OCI-LY7 (cell line): ENCODE measurements around the gene C1orf141. TPM values are rescaled to one million over a fixed set of nuclear protein-coding genes. Genes with fewer than 3 reads are reported as not detected.

Source experiments
- BruUV-seq: library from RNA; stranded (reverse); fragments of 400-500 nt; replicated peaks from 2 replicates; lab custom pipeline; 2021; lab: Mats Ljungman, UMichigan
- CTCF ChIA-PET: fragments of 300-600 bp; sonication (Branson Sonifier 250); formaldehyde crosslinking; loops from one replicate; lab custom pipeline; 2022; ENCODE audit warnings: antibody characterized with exemption; ENCODE audit not compliant: unreplicated experiment; lab: Charles Lee
- POLR2A ChIA-PET: fragments of 300-600 bp; sonication (Branson Sonifier 250); formaldehyde crosslinking; loops from one replicate; lab custom pipeline; 2022; ENCODE audit warnings: antibody characterized with exemption; lab: Charles Lee
- DNase-seq: peaks from one replicate; pipeline ENCODE4 v3.0.0-alpha.2; 2015; ENCODE audit warnings: low spot score
- H2AFZ ChIP-seq: fragments of 200-600 bp; sonication (generic), shearing (Covaris generic); 2 replicates; pipeline ENCODE4 v1.6.1; 2014; ENCODE audit warnings: mild to moderate bottlenecking, antibody characterized with exemption, low read length, moderate library complexity
- H3K27ac ChIP-seq: fragments of 200-600 bp; sonication (generic); 2 replicates; pipeline ENCODE4 v1.5.1; 2014; ENCODE audit warnings: mixed run types, low read depth, mild to moderate bottlenecking, moderate library complexity, low read length, inconsistent platforms; ENCODE audit not compliant: poor library complexity, severe bottlenecking
- H3K36me3 ChIP-seq: fragments of 200-600 bp; sonication (generic); 2 replicates; pipeline ENCODE4 v1.6.1; 2014; ENCODE audit warnings: mild to moderate bottlenecking, antibody characterized with exemption, low read length, moderate library complexity, mixed read lengths; ENCODE audit not compliant: insufficient read depth
- H3K4me1 ChIP-seq: fragments of 200-600 bp; sonication (generic); 2 replicates; pipeline ENCODE4 v1.5.1; 2014; ENCODE audit warnings: mild to moderate bottlenecking, low read length; ENCODE audit not compliant: insufficient read depth, poor library complexity, severe bottlenecking
- H3K4me2 ChIP-seq: fragments of 200-600 bp; sonication (generic); 2 replicates; pipeline ENCODE4 v1.6.1; 2014; ENCODE audit warnings: mild to moderate bottlenecking, low read length
- H3K4me3 ChIP-seq: fragments of 200-600 bp; sonication (generic); 2 replicates; pipeline ENCODE4 v1.5.1; 2014; ENCODE audit warnings: mild to moderate bottlenecking, low read depth, low read length; ENCODE audit not compliant: poor library complexity, severe bottlenecking
- H3K79me2 ChIP-seq: fragments of 200-600 bp; sonication (generic); 2 replicates; pipeline ENCODE4 v1.6.1; 2016; ENCODE audit warnings: low read depth, mild to moderate bottlenecking, low read length, moderate library complexity, mixed read lengths; ENCODE audit not compliant: insufficient read depth
- H3K9me2 ChIP-seq: fragments of 200-600 bp; sonication (generic); 2 replicates; pipeline ENCODE4 v1.6.1; 2016; ENCODE audit warnings: mild to moderate bottlenecking, low read length, mixed read lengths; ENCODE audit not compliant: insufficient read depth
- H3K9me3 ChIP-seq: fragments of 200-600 bp; sonication (generic); 2 replicates; pipeline ENCODE4 v1.6.1; 2014; ENCODE audit warnings: mild to moderate bottlenecking, mixed run types, low read length, mixed read lengths
- H4K20me1 ChIP-seq: fragments of 200-600 bp; sonication (generic); 2 replicates; pipeline ENCODE4 v1.6.1; 2014; ENCODE audit warnings: mild to moderate bottlenecking, antibody characterized with exemption, low read length, moderate library complexity, mixed read lengths; ENCODE audit not compliant: insufficient read depth
- EZH2phosphoT487 ChIP-seq: fragments of 200-600 bp; sonication (generic); IDR thresholded peaks from 2 replicates; pipeline ENCODE4 v1.6.1; 2018; ENCODE audit warnings: low read depth, borderline replicate concordance, mild to moderate bottlenecking, mixed run types, antibody characterized with exemption, low read length, moderate library complexity, mixed read lengths
- intact Hi-C: fragments of 100-400 bp; cut with micrococcal nuclease; formaldehyde crosslinking; loops from one replicate; pipeline ENCODE4 v1.10.0; 2022; ENCODE audit not compliant: unreplicated experiment
- total RNA-seq, 2 experiments: library from RNA; depleted of rRNA in 1 of 2; stranded (reverse); fragments of >200 nt in 1 of 2; shearing (Covaris generic) in 1 of 2; gene quantifications; 2 replicates each; pipeline ENCODE4 v1.2.3, GENCODE V29; 2014 to 2022
- TF ChIP-seq, protein P1 (sequence below): fragments of 200-600 bp; sonication (generic); conservative IDR thresholded peaks from 2 replicates; pipeline ENCODE4 v1.5.1; 2014; ENCODE audit warnings: mild to moderate bottlenecking, antibody characterized with exemption, low read length, moderate library complexity, mixed read lengths

The C1orf141 gene
- total RNA-seq, 2 experiments from 2014 or later, result not detected

DNA sequence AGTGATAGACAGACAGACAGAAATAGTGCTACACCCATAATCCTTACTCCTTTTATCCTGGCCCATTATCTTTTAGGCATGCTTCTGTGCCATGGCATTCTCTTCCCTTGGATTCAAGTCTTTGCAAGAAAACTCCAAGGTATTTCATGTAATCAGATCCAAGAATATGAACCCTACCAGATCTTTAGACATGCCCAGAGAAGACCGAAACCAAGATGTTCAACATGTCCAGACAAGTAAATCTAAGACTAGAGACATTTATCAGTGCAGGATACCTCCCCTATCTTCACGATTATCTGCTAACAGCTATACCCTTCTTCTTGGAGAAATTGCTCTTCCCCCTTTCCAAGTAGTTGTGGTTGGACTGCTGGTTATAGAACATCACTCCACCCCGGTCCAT, 11.8 kb upstream of the C1orf141 start:
- H3K9me3 ChIP-seq, result no peaks in the 10 kb centered on the region
- H2AFZ ChIP-seq, result no peak overlapping the region
- no peak overlapping the region for H3K27ac ChIP-seq
- intact Hi-C loops, result loop anchor here (5.0 kb wide), 1 partner anchor 34 kb away; no protein-coding TSS in a partner anchor
- no peak overlapping the region for H3K4me3 ChIP-seq
- no peaks in the 10 kb centered on the region for H4K20me1 ChIP-seq
- DNase-seq, result no peak
- TF ChIP-seq EZH2phosphoT487, result no peak
- TF ChIP-seq, protein P1, sequence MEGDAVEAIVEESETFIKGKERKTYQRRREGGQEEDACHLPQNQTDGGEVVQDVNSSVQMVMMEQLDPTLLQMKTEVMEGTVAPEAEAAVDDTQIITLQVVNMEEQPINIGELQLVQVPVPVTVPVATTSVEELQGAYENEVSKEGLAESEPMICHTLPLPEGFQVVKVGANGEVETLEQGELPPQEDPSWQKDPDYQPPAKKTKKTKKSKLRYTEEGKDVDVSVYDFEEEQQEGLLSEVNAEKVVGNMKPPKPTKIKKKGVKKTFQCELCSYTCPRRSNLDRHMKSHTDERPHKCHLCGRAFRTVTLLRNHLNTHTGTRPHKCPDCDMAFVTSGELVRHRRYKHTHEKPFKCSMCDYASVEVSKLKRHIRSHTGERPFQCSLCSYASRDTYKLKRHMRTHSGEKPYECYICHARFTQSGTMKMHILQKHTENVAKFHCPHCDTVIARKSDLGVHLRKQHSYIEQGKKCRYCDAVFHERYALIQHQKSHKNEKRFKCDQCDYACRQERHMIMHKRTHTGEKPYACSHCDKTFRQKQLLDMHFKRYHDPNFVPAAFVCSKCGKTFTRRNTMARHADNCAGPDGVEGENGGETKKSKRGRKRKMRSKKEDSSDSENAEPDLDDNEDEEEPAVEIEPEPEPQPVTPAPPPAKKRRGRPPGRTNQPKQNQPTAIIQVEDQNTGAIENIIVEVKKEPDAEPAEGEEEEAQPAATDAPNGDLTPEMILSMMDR, result no peak
- H3K4me2 ChIP-seq, result no peak overlapping the region
- CTCF ChIA-PET, result no interaction called here
- no peaks in the 10 kb centered on the region for H3K79me2 ChIP-seq
- BruUV-seq, result no TSS peak
- POLR2A ChIA-PET, result interaction anchor here (0.6 kb wide), 1 partner anchor 379 kb away, joined by 3 read pairs; no protein-coding TSS in a partner anchor
- H3K36me3 ChIP-seq, result no peaks in the 10 kb centered on the region
- no peaks in the 10 kb centered on the region for H3K9me2 ChIP-seq
- peaks cover 7% of the 10 kb centered on the region for H3K4me1 ChIP-seq

DNA sequence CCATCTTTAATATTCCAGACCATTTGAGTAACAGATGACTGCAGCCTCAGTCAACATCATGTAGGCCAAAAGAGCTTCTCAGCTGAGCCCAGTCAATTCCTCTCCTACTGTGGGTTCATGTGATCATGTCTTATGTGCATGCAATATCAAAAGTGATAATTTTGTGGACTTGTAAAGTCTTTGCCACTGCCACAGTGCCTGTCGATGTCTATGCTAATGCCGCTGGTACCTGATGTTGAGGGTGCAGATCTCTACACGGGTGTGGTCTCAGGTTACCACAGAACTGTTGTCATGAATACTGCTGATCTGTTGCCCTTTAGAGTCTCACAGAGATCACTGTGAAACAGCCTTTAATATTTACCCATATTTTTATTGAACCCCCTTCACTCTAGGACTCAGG, 11.3 kb upstream of the C1orf141 start:
- Histone ChIP-seq H3K4me2 (no peak overlapping the region), H3K36me3 (no peaks in the 10 kb centered on the region), H3K79me2 (no peaks in the 10 kb centered on the region), H3K9me2 (no peaks in the 10 kb centered on the region), H3K27ac (no peak overlapping the region), H3K4me3 (no peak overlapping the region), H3K9me3 (no peaks in the 10 kb centered on the region), H3K4me1 (peaks cover 7% of the 10 kb centered on the region), H2AFZ (no peak overlapping the region), H4K20me1 (no peaks in the 10 kb centered on the region)
- no TSS peak for BruUV-seq
- DNase-seq, result no peak
- CTCF ChIA-PET, result no interaction called here
- TF ChIP-seq EZH2phosphoT487, result no peak
- TF ChIP-seq, protein P1, result no peak
- intact Hi-C loops, result loop anchor here (5.0 kb wide), 1 partner anchor 34 kb away; no protein-coding TSS in a partner anchor
- POLR2A ChIA-PET, result interaction anchor here (0.6 kb wide), 1 partner anchor 379 kb away, joined by 3 read pairs; no protein-coding TSS in a partner anchor

DNA sequence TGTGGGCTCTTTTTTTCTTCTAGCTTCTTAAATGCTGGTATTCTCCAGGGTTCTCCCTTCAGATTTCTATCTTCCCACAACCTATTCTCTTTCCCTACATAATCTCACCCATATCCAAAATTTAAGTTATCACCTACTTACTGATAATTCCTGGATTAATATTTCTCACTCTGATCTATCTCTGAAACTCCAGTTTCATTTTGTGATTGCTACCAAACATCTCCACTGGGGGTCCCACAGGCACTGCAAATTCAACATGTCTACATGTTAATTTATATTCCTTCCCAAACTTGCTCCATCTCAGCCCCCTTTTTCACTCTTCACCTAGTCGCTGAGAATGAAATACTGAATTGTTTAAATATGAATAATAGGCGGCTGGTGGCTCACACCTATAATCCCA, 9.9 kb upstream of the C1orf141 start:
- BruUV-seq, result no TSS peak

More for the DNA sequence above, 9.9 kb upstream of the C1orf141 start:
- POLR2A ChIA-PET, result interaction anchor here (0.7 to 1.1 kb wide), 4 partner anchors 18 to 387 kb away, joined by 3 to 4 read pairs (median 3); no protein-coding TSS in a partner anchor
- Histone ChIP-seq H4K20me1 (no peaks in the 10 kb centered on the region), H3K36me3 (no peaks in the 10 kb centered on the region), H3K4me3 (no peak overlapping the region), H3K9me3 (no peaks in the 10 kb centered on the region), H3K4me1 (peaks cover 7% of the 10 kb centered on the region), H3K79me2 (no peaks in the 10 kb centered on the region), H3K9me2 (no peaks in the 10 kb centered on the region), H2AFZ (no peak overlapping the region), H3K27ac (no peak overlapping the region), H3K4me2 (no peak overlapping the region)
- intact Hi-C loops, result loop anchor here (5.0 kb wide), 1 partner anchor 32 kb away; no protein-coding TSS in a partner anchor
- CTCF ChIA-PET, result interaction anchor here (0.5 to 1.1 kb wide), 2 partner anchors 148 to 430 kb away, joined by 5 to 19 read pairs; no protein-coding TSS in a partner anchor
- DNase-seq, result peak; percentile 17
- TF ChIP-seq EZH2phosphoT487, result no peak
- TF ChIP-seq, protein P1, result peak; percentile 74
